Natural killer cell (primary cell): ENCODE measurements around the gene KSR2. TPM values are rescaled to one million over a fixed set of nuclear protein-coding genes. Genes with fewer than 3 reads are reported as not detected.

Source experiments
- ATAC-seq, 3 donors: fragments of 150-1000 bp in 2 of 3; fragments of 200-7000 bp in 1 of 3; cut with Tn5 transposase; 1 replicate in 1 of 3; 2 replicates in 2 of 3; pipeline ENCODE4 v1.10.0; 2021; ENCODE audit warnings: mild to moderate bottlenecking in 2 of 3, moderate library complexity in 2 of 3
- DNase-seq, 2 donors: peaks; one replicate each; pipeline versions ENCODE4 v3.0.0 to v3.0.0-alpha.2; 2013 to 2021; ENCODE audit warnings: mixed read lengths in 1 of 2
- H3K27ac ChIP-seq: one replicate; pipeline ENCODE4 v1.5.1; 2013; ENCODE audit warnings: mild to moderate bottlenecking, low read length
- H3K27me3 ChIP-seq: one replicate; pipeline ENCODE4 v1.6.1; 2013; ENCODE audit warnings: low read length; ENCODE audit not compliant: control insufficient read depth, insufficient read depth
- H3K36me3 ChIP-seq: one replicate; pipeline ENCODE4 v1.6.1; 2013; ENCODE audit warnings: low read length; ENCODE audit not compliant: control insufficient read depth, insufficient read depth
- H3K4me1 ChIP-seq: one replicate; pipeline ENCODE4 v1.6.1; 2013; ENCODE audit warnings: low read length; ENCODE audit not compliant: control insufficient read depth, insufficient read depth
- H3K4me3 ChIP-seq: one replicate; pipeline ENCODE4 v1.5.1; 2013; ENCODE audit warnings: low read length
- H3K9me3 ChIP-seq: one replicate; pipeline ENCODE4 v1.6.1; 2013; ENCODE audit warnings: low read length; ENCODE audit not compliant: control insufficient read depth, insufficient read depth
- H3K27ac Mint-ChIP-seq, 2 donors: one replicate each; pipeline ENCODE4 v1.8.0; 2022; ENCODE audit warnings: mild to moderate bottlenecking in 2 of 2, mixed read lengths in 2 of 2, moderate library complexity in 1 of 2
- H3K27me3 Mint-ChIP-seq, 2 donors: one replicate each; pipeline ENCODE4 v1.8.0; 2022; ENCODE audit warnings: low read depth in 2 of 2, mixed read lengths in 2 of 2
- H3K36me3 Mint-ChIP-seq: one replicate; pipeline ENCODE4 v1.8.0; 2022; ENCODE audit warnings: mixed read lengths
- H3K4me1 Mint-ChIP-seq, 2 donors: one replicate each; pipeline ENCODE4 v1.8.0; 2022; ENCODE audit warnings: mixed read lengths in 2 of 2
- H3K4me3 Mint-ChIP-seq: one replicate; pipeline ENCODE4 v1.8.0; 2022; ENCODE audit warnings: mild to moderate bottlenecking, moderate library complexity, mixed read lengths
- H3K9me3 Mint-ChIP-seq, 2 donors: one replicate each; pipeline ENCODE4 v1.8.0; 2022; ENCODE audit warnings: mixed read lengths in 2 of 2
- CTCF ChIP-seq: fragments of 200-600 bp; IDR thresholded peaks from one replicate; pipeline ENCODE4 v1.8.0; 2022; ENCODE audit warnings: antibody characterized with exemption
- WGBS: methylation state at CpG from one replicate; pipeline ENCODE4 v1.1.7; 2013; ENCODE audit warnings: missing lambda C conversion rate; ENCODE audit not compliant: insufficient coverage; 5-methylcytosine and 5-hydroxymethylcytosine counted together
- intact Hi-C: fragments of 100-400 bp; cut with micrococcal nuclease; formaldehyde crosslinking; loops from one replicate; pipeline ENCODE4 v1.14.2; 2022
- total RNA-seq, 4 donors: library from RNA; stranded (reverse); fragments of 120-200 nt in 1 of 4; gene quantifications; one replicate each; pipeline versions ENCODE4 v1.2.3 to v1.2.4, GENCODE V29; 2013 to 2022

KSR2 gene
- total RNA-seq, 3 donors from 2014 or later (not counting 1 experiment from before 2014, with no cell fraction given) = not detected

GRCh38 chr12:117412465-117413188, 556.2 kb downstream of the KSR2 start:
- Histone ChIP-seq H3K4me1 (no peaks in the 10 kb centered on the region), H3K9me3 (no peaks in the 10 kb centered on the region), H3K27me3 (no peaks in the 10 kb centered on the region), H3K36me3 (no peaks in the 10 kb centered on the region), H3K4me3 (no peak overlapping the region), H3K27ac (no peak overlapping the region)
- 92% methylated on average over 10 of the region's 11 CpGs for WGBS
- Mint-ChIP-seq H3K9me3 (no peaks in the 10 kb centered on the region), H3K4me1 (no peaks in the 10 kb centered on the region), H3K36me3 (no peaks in the 10 kb centered on the region), H3K27me3 (peaks cover 0 to 11% of the 10 kb centered on the region in 2 donors), H3K27ac (no peak overlapping the region), H3K4me3 (no peak overlapping the region)
- DNase-seq = no peak
- no peak for TF ChIP-seq CTCF
- ATAC-seq = no peak
- intact Hi-C loops = no loop called here

- Histone ChIP-seq H3K4me3 (no peak overlapping the region), H3K27me3 (no peaks in the 10 kb centered on the region), H3K36me3 (no peaks in the 10 kb centered on the region), H3K9me3 (no peaks in the 10 kb centered on the region), H3K4me1 (no peaks in the 10 kb centered on the region), H3K27ac (no peak overlapping the region)
- intact Hi-C loops = no loop called here
- ATAC-seq (no peak), DNase-seq (no peak)
- no peak for TF ChIP-seq CTCF
- no peak overlapping the region for H3K4me3 Mint-ChIP-seq
- no peaks in the 10 kb centered on the region for H3K4me1 Mint-ChIP-seq
- H3K9me3 Mint-ChIP-seq = no peaks in the 10 kb centered on the region
- peaks cover 0 to 11% of the 10 kb centered on the region in 2 donors for H3K27me3 Mint-ChIP-seq
- no peaks in the 10 kb centered on the region for H3K36me3 Mint-ChIP-seq
- H3K27ac Mint-ChIP-seq = no peak overlapping the region
These were observed 559.5 kb downstream of the KSR2 start for GRCh38 chr12:117409286-117409685.

GRCh38 chr12:117408161-117408791, 560.5 kb downstream of the KSR2 start:
- Histone ChIP-seq H3K27ac (no peak overlapping the region), H3K27me3 (no peaks in the 10 kb centered on the region), H3K4me1 (no peaks in the 10 kb centered on the region), H3K4me3 (no peak overlapping the region), H3K36me3 (no peaks in the 10 kb centered on the region), H3K9me3 (no peaks in the 10 kb centered on the region)
- DNase-seq (no peak), ATAC-seq (no peak)
- intact Hi-C loops = no loop called here
- Mint-ChIP-seq H3K9me3 (no peaks in the 10 kb centered on the region), H3K27ac (no peak overlapping the region), H3K36me3 (no peaks in the 10 kb centered on the region), H3K27me3 (peaks cover 0 to 11% of the 10 kb centered on the region in 2 donors), H3K4me1 (no peaks in the 10 kb centered on the region), H3K4me3 (no peak overlapping the region)
- TF ChIP-seq CTCF = no peak
- WGBS = 60% methylated on average over 11 of the region's 11 CpGs
